ENCODE measurements around the gene GSAP.
"Not testable (repeated sequence)": the region's sequence is repeated elsewhere in the genome, so short reads cannot be mapped to it uniquely, and the experiment has no call there.

The GSAP gene

GRCh38 chr7:77360104-77360503 lies 56.0 kb downstream of the GSAP start:
- DNase-seq (ENCODE audit: low spot score) = no peak

- no peak for DNase-seq (ENCODE audit: low spot score)
Measured at GRCh38 chr7:77359599-77359998, 56.5 kb downstream of the GSAP start.

- DNase-seq (ENCODE audit: low spot score) = no peak
Measured at GRCh38 chr7:77354914-77355313, 61.2 kb downstream of the GSAP start.

DNA sequence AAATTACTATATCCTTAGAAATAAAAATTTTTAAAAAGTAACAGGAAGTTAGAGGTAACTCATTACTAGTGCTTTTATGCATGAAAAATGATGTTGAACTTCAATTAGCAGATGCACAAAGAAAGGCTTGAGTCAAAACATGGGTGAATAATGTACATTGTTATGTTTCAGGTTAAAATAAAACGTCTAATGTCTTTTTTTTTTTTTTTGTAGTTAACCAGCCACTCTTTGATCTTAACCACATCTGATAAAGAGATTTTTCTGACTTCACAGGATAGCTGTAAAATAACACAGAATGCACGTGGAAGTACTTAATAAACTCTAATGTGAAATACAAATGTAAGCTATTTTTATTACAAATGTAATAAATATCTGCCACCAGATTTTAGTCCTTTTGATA lies 61.7 kb downstream of the GSAP start:
- no peak for DNase-seq (ENCODE audit: low spot score)

GRCh38 chr7:77353911-77354310 lies 62.2 kb downstream of the GSAP start:
- no peak for DNase-seq (ENCODE audit: low spot score)

DNA sequence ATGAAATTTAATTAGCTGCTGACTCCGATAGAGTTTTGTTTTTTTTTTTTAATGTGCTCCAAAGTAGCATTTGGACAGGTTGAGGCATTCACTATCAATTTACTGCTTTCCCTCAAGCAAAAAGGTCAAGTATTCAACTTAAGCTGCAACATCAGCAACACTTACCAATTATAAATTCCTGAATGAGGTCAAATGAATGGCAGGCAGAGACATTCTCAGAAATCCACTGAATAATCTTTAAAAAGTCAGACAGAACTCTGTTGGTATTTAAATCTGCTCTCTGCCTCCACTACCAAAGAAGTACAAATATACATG lies 62.8 kb downstream of the GSAP start:
- DNase-seq (ENCODE audit: low spot score) = no peak

- no peak for DNase-seq (ENCODE audit: low spot score)
Measured at GRCh38 chr7:77352665-77353406, 63.3 kb downstream of the GSAP start.

- no peak for DNase-seq (ENCODE audit: low spot score)
Measured at GRCh38 chr7:77351539-77352004, 64.6 kb downstream of the GSAP start.

- DNase-seq (ENCODE audit: low spot score) = no peak
Measured at GRCh38 chr7:77349141-77349540, 67.0 kb downstream of the GSAP start.

DNA sequence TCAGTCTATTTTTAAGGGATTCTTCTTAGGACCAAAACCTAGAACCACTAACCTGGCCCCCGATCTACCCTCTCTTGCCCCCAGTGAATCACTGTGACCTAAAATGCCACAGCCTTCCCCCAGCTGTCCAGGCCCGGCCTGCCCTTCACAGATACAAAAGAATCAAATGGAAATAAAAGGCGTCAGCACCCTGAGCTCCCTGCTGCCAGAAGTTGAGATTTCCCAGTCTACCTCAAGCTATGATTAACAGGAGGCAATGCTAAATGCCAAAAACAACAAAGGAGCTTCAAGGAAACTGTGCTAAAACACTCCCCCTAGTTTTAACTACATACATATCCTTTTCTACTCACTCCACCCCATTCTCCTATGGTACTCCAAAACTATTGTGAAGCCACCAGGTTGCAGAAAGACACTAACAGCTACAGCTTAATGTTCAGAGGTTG lies 67.8 kb downstream of the GSAP start:
- DNase-seq (ENCODE audit: low spot score) = no peak

- no peak for DNase-seq (ENCODE audit: low spot score)
Measured at GRCh38 chr7:77346441-77346840, 69.7 kb downstream of the GSAP start.

GRCh38 chr7:77345426-77345825 lies 70.7 kb downstream of the GSAP start:
- DNase-seq (ENCODE audit: low spot score) = not testable (repeated sequence)

- no peak for DNase-seq (ENCODE audit: low spot score)
Measured at GRCh38 chr7:77339726-77340125, 76.4 kb downstream of the GSAP start.

GRCh38 chr7:77338883-77339629 lies 77.1 kb downstream of the GSAP start:
- DNase-seq (ENCODE audit: low spot score) = no peak

- no peak for DNase-seq (ENCODE audit: low spot score)
Measured at GRCh38 chr7:77338260-77338659, 77.9 kb downstream of the GSAP start.

GRCh38 chr7:77337456-77337990 lies 78.6 kb downstream of the GSAP start:
- no peak for DNase-seq (ENCODE audit: low spot score)

GRCh38 chr7:77335581-77335980 lies 80.6 kb downstream of the GSAP start:
- DNase-seq (ENCODE audit: low spot score) = no peak

- not testable (repeated sequence) for DNase-seq (ENCODE audit: low spot score)
Measured at GRCh38 chr7:77334039-77334438, 82.1 kb downstream of the GSAP start.

DNA sequence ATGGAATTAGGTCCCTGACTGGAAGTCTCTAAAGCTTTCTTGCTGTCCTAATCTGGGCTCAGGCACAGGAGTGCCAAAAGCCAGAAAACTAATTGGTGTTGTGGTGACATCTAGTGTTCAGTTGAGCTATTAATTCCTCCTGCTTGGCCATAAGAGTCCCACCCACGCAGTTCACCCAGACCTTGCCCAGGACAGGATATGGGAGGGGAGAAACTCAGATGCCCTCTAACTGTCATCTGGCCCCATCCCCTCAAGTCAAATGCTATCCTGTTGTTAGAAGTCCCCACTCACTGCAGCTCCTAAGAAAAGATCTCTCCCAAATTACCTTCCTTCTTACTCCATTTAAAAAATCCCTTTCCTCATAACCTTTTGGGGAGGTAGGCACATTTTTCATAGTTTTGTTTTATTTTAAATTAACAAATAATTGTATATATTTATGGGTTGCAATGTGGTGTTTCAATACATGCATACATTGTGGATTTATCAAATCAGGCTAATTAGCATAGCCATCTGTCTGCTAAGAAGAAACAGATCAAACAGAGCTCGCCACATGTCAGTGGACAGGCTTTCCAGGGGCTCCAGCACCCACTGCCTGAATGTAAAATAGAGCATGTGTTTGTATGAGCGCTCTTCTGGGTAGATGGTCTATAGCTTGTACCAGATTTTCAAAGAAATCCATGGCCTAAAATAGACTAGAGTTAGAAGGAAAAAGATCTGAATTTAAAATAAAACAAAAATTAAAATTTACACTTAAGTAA lies 84.0 kb downstream of the GSAP start:
- DNase-seq (ENCODE audit: low spot score) = peak; percentile 91

DNA sequence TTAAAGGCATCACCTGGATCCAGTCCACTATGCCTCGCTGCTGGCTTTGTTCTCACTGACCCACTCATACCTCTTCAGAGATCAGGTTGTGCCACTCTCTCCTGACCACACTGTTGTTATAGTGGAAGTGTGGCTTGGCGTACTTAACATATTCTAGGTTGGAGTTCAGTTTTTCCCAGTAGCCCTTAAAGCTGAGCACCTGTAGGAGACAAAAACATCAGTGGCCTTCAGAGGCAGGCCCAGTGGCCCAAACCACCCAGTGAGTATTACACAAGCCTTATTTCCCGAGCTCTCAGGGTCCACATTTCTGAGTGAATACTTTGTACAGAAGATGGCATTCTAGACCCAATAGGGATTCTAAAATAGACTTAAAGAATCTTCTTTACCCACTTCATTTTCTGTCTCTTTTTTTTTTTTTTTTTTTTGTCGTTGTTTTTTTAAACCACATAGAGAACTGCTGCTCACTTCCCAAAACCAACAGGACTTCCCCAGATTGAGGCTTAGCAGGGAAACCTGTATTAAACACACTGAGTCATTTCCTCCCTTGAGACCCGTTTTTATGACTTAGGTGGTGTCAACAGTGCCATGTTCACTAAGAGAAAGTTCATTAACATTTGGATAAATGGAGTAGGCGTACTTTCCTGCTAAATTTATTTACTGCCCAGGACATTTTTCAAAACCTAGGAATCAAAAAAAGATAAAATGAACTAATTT lies 85.8 kb downstream of the GSAP start:
- peak; percentile 28 for DNase-seq (ENCODE audit: low spot score)

DNA sequence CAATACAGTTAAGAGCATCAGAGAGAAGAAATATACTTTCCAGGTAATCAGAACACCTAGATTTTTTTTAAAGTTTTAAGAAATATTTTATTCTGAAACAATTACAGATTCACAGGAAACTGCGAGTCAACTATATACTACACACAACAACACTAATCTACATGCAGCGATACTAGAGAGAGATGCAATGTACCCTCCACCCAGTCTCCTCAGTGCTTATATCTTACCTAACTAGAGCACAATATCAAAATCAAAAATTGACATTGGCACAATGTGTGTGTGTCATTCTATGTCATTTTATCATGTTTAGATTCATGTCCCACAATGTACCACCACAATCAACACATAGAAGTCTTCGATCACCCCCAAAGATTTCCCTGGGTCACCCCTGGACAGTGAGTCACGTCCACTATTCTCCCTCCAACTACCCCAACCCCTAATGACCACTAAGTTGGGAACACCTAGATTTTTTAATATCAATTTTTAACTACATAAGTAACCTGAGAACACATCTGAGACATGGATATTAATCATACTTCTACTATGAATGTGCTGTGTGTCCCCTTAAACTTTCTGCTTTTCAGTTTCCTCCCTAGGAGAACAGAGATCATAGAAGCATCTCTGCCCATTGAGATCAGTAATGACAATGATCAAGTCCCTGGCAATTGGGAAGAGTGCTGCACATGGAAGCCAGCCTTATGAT lies 86.5 kb downstream of the GSAP start:
- DNase-seq (ENCODE audit: low spot score) = no peak
